Activated CD8-positive, alpha-beta memory T cell treated with anti-CD3 and anti-CD28 coated beads for 1 hour (primary cell): Measurements from ENCODE around the gene PLA2G5.
"Not testable (repeated sequence)": the region's sequence is repeated elsewhere in the genome, so short reads cannot be mapped to it uniquely, and the experiment has no call there.

Experiments used
- DNase-seq, 2 donors: peaks; one replicate each; pipeline ENCODE4 v3.0.0-alpha.2; 2020; ENCODE audit warnings: low read depth in 1 of 2; ENCODE audit errors: extremely low read depth in 1 of 2

The PLA2G5 gene

GRCh38 chr1:20115479-20115878 lies 45.5 kb downstream of the PLA2G5 start:
- no peak for DNase-seq

GRCh38 chr1:20115916-20116315 lies 45.9 kb downstream of the PLA2G5 start:
- no peak for DNase-seq

GRCh38 chr1:20117236-20117635 lies 47.2 kb downstream of the PLA2G5 start:
- no peak for DNase-seq

- no peak for DNase-seq
Measured at GRCh38 chr1:20119347-20119746, 49.4 kb downstream of the PLA2G5 start, which contains the start of gene PLA2G2D. PLA2G2D (minus strand) TSS chr1:20119536; CDS start chr1:20119498, 38 bp downstream.

- no peak for DNase-seq
Measured at GRCh38 chr1:20120796-20121195, 50.8 kb downstream of the PLA2G5 start.

GRCh38 chr1:20123722-20124455 lies 53.9 kb downstream of the PLA2G5 start:
- no peak for DNase-seq

- DNase-seq: no peak
Measured at GRCh38 chr1:20124456-20125057, 54.6 kb downstream of the PLA2G5 start.

- no peak for DNase-seq
Measured at GRCh38 chr1:20125100-20125499, 55.1 kb downstream of the PLA2G5 start.

- no peak for DNase-seq
Measured at GRCh38 chr1:20126041-20126805, 56.2 kb downstream of the PLA2G5 start.

- DNase-seq: no peak
Measured at GRCh38 chr1:20126806-20127440, 56.9 kb downstream of the PLA2G5 start.

GRCh38 chr1:20130518-20130917 lies 60.5 kb downstream of the PLA2G5 start:
- not testable (repeated sequence) for DNase-seq

GRCh38 chr1:20134995-20135394 lies 65.0 kb downstream of the PLA2G5 start:
- DNase-seq: no peak

GRCh38 chr1:20136249-20136648 lies 66.3 kb downstream of the PLA2G5 start:
- DNase-seq: no peak

- no peak for DNase-seq
Measured at GRCh38 chr1:20137055-20137454, 67.1 kb downstream of the PLA2G5 start.

- DNase-seq: no peak
Measured at GRCh38 chr1:20137604-20138003, 67.6 kb downstream of the PLA2G5 start.

- no peak for DNase-seq
Measured at GRCh38 chr1:20138346-20138745, 68.4 kb downstream of the PLA2G5 start.

GRCh38 chr1:20138961-20139550 lies 69.1 kb downstream of the PLA2G5 start, which contains the start of gene PLA2G2F:
PLA2G2F (plus strand) TSS chr1:20139323; CDS start chr1:20139428, 105 bp downstream.
- DNase-seq: no peak

- no peak for DNase-seq
Measured at GRCh38 chr1:20139776-20140612, 70.0 kb downstream of the PLA2G5 start.

GRCh38 chr1:20141001-20141400 lies 71.0 kb downstream of the PLA2G5 start:
- DNase-seq: no peak

GRCh38 chr1:20141466-20141865 lies 71.5 kb downstream of the PLA2G5 start:
- no peak for DNase-seq
